Adrenal gland (tissue), 5 donors: ENCODE data around the gene CNIH2.

Experiments
- CTCF ChIP-seq, 6 experiments: fragments of 450-650 bp in 4 of 6; fragments of 200-600 bp in 2 of 6; sonication (generic) in 1 of 6; IDR thresholded peaks; 1 replicate in 5 of 6; 2 replicates in 1 of 6; pipeline versions ENCODE4 v1.5.1 to v1.8.0; 2016 to 2021; ENCODE audit warnings: antibody characterized with exemption in 6 of 6, mild to moderate bottlenecking in 2 of 6, moderate library complexity in 1 of 6
- POLR2A ChIP-seq, 2 donors: fragments of 450-650 bp; IDR thresholded peaks; one replicate each; pipeline ENCODE4 v1.6.1; 2017; ENCODE audit warnings: antibody characterized with exemption in 2 of 2, mild to moderate bottlenecking in 2 of 2, moderate library complexity in 1 of 2
- donor health status: DM: no; HTN: no; CAD: no.

GRCh38 chr11:66314186-66314501 is 36.2 kb downstream of the CNIH2 start:
- TF ChIP-seq CTCF (IDR thresholded peaks at IDR 0.05) (no peak), POLR2A (IDR thresholded peaks at IDR 0.05) (no peak)
